Uterus (tissue), 4 donors: ENCODE data around the gene CAMK2N1. TPM values are rescaled to one million over a fixed set of nuclear protein-coding genes. Genes with fewer than 3 reads are reported as not detected.
"Not testable (repeated sequence)": the region's sequence is repeated elsewhere in the genome, so short reads cannot be mapped to it uniquely, and the experiment has no call there.

ENCODE experiments used
- DNase-seq, 2 donors: peaks; one replicate each; pipeline ENCODE4 v3.0.0-alpha.2; 2019 to 2020
- H3K27ac ChIP-seq, 2 donors: fragments of 200-600 bp; sonication (generic); 1 replicate in 1 of 2; 2 replicates in 1 of 2; pipeline ENCODE4 v1.5.1; 2016 to 2018
- H3K27me3 ChIP-seq, 2 donors: fragments of 200-600 bp; sonication (generic); one replicate each; pipeline ENCODE4 v1.5.1; 2018 to 2019; ENCODE audit warnings: control low read depth in 1 of 2
- H3K36me3 ChIP-seq, 2 donors: fragments of 200-600 bp; sonication (generic); one replicate each; pipeline ENCODE4 v1.5.1; 2019; ENCODE audit warnings: control low read depth in 1 of 2
- H3K4me1 ChIP-seq, 2 donors: fragments of 200-600 bp; sonication (generic); one replicate each; pipeline ENCODE4 v1.5.1; 2018 to 2019; ENCODE audit warnings: control low read depth in 1 of 2
- H3K4me3 ChIP-seq, 2 donors: fragments of 200-600 bp; sonication (generic); 1 replicate in 1 of 2; 2 replicates in 1 of 2; pipeline ENCODE4 v1.5.1; 2018 to 2019; ENCODE audit warnings: mild to moderate bottlenecking in 1 of 2
- H3K9me3 ChIP-seq, 2 donors: fragments of 200-600 bp; sonication (generic); one replicate each; pipeline ENCODE4 v1.5.1; 2019; ENCODE audit warnings: control low read depth in 1 of 2
- CTCF ChIP-seq, 4 experiments: fragments of 200-600 bp in 2 of 4; fragments of 450-650 bp in 2 of 4; sonication (generic) in 2 of 4; IDR thresholded peaks; one replicate each; pipeline ENCODE4 v1.5.1; 2016 to 2019; ENCODE audit warnings: antibody characterized with exemption in 4 of 4, mild to moderate bottlenecking in 2 of 4, moderate library complexity in 1 of 4
- POLR2A ChIP-seq, 2 donors: fragments of 450-650 bp; IDR thresholded peaks; one replicate each; pipeline ENCODE4 v1.6.1; 2016; ENCODE audit warnings: antibody characterized with exemption in 2 of 2, mild to moderate bottlenecking in 1 of 2, moderate library complexity in 1 of 2
- intact Hi-C: fragments of 100-400 bp; cut with DNase I; formaldehyde crosslinking; loops from one replicate; pipeline ENCODE4 v1.15.1; 2023; ENCODE audit warnings: low total_unique reads
- total RNA-seq, 4 donors: library from RNA; depleted of rRNA in 3 of 4; stranded (reverse); fragments of >200 nt in 3 of 4; gene quantifications; one replicate each; pipeline versions ENCODE4 v1.1.0 to v1.2.4, GENCODE V29; 2014 to 2023
- donor health status: DM: yes; HTN: yes; CAD: no.

The CAMK2N1 gene
- total RNA-seq, 4 donors from 2014 or later, result 12.6 to 37.3 (median 19.4) TPM

DNA sequence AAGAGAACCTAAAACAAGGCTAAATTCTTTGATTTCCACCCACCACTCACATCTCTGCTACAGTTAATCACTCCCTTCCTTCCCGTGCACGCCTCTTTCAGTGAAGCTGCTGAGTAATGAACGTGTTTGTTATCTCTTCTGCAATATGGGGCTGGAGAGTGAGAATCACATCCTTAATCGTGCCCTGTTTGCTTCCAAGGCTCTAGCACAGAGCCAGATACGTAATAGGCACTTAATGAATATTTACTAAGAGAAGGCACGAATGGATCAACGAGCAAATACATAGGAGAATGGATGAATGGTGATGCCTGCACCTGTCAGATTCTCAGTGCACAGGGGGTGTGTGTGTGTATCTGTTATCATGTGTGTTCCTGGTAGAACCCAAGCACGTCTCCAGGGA lies 44.3 kb upstream of the CAMK2N1 start:
- Histone ChIP-seq H3K27ac (no peak overlapping the region), H3K4me3 (no peak overlapping the region), H3K27me3 (peaks cover 0 to 3% of the 10 kb centered on the region in 2 donors), H3K9me3 (no peaks in the 10 kb centered on the region), H3K36me3 (no peaks in the 10 kb centered on the region), H3K4me1 (no peaks in the 10 kb centered on the region)
- no peak for DNase-seq
- intact Hi-C loops, result no loop called here
- TF ChIP-seq POLR2A (IDR thresholded peaks at IDR 0.05) (no peak), CTCF (IDR thresholded peaks at IDR 0.05) (no peak)

DNA sequence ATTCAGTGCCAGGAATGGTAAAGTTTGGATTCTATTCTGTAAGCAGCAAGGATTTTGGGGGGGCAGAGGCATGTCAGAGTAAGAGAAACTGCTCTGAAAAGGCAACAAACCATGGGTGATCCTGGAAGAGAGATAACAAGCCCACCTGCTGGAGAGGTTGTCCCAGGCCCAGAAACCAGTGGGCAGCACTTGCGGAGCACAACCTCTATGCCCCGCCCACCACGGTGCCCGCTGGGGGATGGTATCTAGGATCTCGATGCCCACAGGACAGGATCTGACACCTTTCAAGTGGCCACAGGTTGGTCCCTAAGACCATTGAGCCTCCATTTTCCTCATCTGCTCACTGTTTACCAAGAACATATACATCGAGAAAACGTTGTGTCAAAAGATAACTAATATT lies 42.2 kb upstream of the CAMK2N1 start:
- Histone ChIP-seq H3K4me1 (no peaks in the 10 kb centered on the region), H3K4me3 (no peak overlapping the region), H3K36me3 (no peaks in the 10 kb centered on the region), H3K9me3 (no peaks in the 10 kb centered on the region), H3K27me3 (peaks cover 0 to 3% of the 10 kb centered on the region in 2 donors), H3K27ac (no peak overlapping the region)
- no peak for DNase-seq
- intact Hi-C loops, result loop anchor here (10.0 kb wide), 1 partner anchor 117 kb away; no protein-coding TSS in a partner anchor
- TF ChIP-seq POLR2A (IDR thresholded peaks at IDR 0.05), result no peak

DNA sequence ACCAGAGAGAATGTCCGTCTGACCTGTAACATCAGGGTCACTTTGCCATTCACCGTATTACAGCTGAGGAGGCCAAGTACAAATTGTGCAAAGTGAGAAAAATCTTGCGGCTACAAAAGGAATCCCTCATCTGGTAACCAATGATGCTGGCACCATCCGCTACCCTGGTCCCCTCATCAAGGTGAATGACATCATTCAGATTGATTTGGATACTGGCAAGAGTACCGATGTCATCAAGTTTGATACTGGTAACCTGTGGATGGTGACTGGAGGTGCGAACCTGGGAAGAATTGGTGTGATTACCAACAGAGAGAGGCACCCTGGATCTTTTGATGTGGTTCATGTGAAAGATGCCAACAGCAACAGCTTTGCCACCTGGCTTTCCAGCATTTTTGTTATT lies 40.3 kb upstream of the CAMK2N1 start:
- DNase-seq, result no peak
- intact Hi-C loops, result loop anchor here (10.0 kb wide), 1 partner anchor 119 kb away; no protein-coding TSS in a partner anchor
- Histone ChIP-seq H3K4me3 (no peak overlapping the region), H3K9me3 (no peaks in the 10 kb centered on the region), H3K27ac (no peak overlapping the region), H3K27me3 (peaks cover 0 to 3% of the 10 kb centered on the region in 2 donors), H3K36me3 (no peaks in the 10 kb centered on the region), H3K4me1 (no peaks in the 10 kb centered on the region)
- no peak for TF ChIP-seq CTCF (IDR thresholded peaks at IDR 0.05)
- no peak for TF ChIP-seq POLR2A (IDR thresholded peaks at IDR 0.05)

- TF ChIP-seq POLR2A (IDR thresholded peaks at IDR 0.05), result no peak
- TF ChIP-seq CTCF (IDR thresholded peaks at IDR 0.05), result peak; percentile 89 to 94 (median 90)
- Histone ChIP-seq H3K4me3 (no peak overlapping the region), H3K9me3 (no peaks in the 10 kb centered on the region), H3K27me3 (no peaks in the 10 kb centered on the region), H3K36me3 (no peaks in the 10 kb centered on the region), H3K4me1 (no peaks in the 10 kb centered on the region), H3K27ac (no peak overlapping the region)
- intact Hi-C loops, result loop anchor here (10.0 kb wide), 1 partner anchor 123 kb away; no protein-coding TSS in a partner anchor
- DNase-seq, result peak; percentile 76 to 80
Observed at GRCh38 chr1:20521960-20522861, 36.2 kb upstream of the CAMK2N1 start.

GRCh38 chr1:20519609-20520262 lies 33.7 kb upstream of the CAMK2N1 start:
- not testable (repeated sequence) for H3K4me1 ChIP-seq
- intact Hi-C loops, result loop anchor here (10.0 kb wide), 1 partner anchor 125 kb away; no protein-coding TSS in a partner anchor

More at GRCh38 chr1:20519609-20520262, 33.7 kb upstream of the CAMK2N1 start:
- not testable (repeated sequence) for H3K4me3 ChIP-seq, H3K27ac ChIP-seq, H3K9me3 ChIP-seq, DNase-seq, H3K27me3 ChIP-seq, H3K36me3 ChIP-seq
